Cerebellar cortex (tissue), 1 donor: Measurements from ENCODE around the gene TOM1L2.
A peak's percentile ranks its signal among the peaks of the same experiment; 100 is the strongest.
"Not testable (repeated sequence)": the region's sequence is repeated elsewhere in the genome, so short reads cannot be mapped to it uniquely, and the experiment has no call there.

ENCODE experiments used
- DNase-seq: peaks from one replicate; pipeline ENCODE4 v3.0.0-alpha.2; 2015; ENCODE audit warnings: low spot score

Gene TOM1L2

DNA sequence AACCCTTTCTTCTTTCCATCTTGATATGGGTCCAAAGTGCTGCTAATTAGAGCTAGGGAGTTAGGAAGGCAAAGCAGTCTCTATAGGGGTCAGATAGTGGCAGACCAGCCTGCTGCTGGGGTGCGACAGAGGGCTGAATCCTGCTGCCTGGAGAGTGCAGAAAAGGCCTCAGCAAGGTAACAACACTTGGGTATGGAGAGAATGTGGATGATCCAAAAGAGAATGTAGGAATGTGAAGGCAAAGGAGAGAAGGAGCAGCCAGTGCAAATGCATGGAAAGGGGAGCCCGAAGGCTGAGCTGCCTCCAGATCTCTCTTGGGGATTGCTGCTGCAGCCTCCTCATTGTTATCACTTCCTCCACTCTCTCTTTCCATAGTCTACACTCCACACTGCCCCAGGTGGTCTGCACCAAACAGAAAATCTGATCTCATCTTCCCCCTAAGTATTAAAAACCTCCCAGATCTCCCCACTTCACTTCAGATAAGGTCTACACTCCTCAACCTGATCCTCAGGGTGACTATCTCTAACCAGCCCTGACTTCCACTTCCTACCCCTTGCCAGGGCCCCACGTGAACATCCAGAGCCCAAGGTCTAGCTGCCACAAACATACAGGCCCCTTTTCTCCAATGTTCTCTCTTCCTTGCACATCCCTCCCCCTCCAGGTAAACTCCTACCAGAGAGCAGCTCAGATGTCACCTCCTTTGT lies 28.8 kb downstream of the TOM1L2 start:
- peak; percentile 64 for DNase-seq

DNA sequence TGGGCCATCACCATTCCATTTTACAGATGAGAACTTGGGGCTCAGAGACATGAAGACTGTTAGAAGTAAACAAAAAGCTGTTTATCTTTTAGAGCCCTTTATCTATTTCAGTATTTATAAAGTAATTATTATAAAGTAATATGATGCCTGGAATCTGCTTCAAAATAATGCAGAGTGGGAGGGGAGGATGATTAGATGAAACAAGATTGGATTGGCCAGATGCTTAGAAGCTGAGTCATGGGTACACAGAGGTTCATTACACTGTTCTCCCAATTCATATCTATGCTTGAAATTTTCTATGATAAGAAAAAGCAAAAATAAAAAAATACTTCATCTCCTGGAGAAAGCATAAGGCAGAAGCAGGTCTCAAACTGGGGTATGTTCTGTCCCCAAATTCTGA lies 29.4 kb downstream of the TOM1L2 start:
- DNase-seq: no peak

DNA sequence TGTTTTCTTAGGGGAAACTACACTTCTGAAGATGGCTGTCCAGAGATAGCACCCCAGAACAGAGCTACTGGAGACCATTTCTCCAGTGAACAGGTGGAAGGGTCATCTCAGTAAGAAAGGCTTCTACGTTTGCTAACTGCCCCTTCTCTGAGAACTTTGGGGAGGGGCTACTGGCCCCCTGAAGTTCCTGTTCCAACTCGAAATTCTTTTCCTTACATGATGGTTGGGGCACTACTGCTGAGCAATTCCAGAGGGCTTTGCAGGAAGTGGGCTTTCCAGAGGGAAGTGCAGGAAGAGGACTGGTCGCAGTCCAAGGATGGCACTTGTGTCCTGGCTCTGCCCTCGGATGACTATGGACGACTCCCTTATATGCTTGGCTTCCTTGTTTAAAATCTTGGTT lies 31.2 kb downstream of the TOM1L2 start:
- DNase-seq: peak; percentile 56

DNA sequence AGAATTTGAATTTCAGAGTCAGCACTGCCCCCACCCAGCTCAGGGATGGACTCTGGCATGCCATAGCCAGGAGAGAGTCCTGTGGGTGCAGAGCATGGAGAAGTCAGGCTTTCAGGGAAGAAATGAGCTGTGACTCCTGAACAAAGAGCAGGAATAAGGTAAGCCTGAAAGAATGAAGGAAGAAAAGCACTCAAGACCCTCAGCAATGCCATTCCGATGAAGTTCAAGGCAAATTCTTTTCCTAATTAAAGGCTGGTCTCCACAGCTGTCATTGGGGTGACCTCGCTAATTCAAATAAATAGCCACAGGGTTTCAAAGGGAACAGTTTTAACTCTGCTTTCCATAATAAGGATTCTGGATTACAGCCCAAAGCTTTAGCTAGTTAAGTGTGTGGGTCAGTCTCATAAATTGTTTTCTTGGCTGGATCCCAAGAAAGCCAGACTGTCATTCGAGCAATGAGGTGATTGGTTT lies 31.7 kb downstream of the TOM1L2 start:
- peak; percentile 85 for DNase-seq

DNA sequence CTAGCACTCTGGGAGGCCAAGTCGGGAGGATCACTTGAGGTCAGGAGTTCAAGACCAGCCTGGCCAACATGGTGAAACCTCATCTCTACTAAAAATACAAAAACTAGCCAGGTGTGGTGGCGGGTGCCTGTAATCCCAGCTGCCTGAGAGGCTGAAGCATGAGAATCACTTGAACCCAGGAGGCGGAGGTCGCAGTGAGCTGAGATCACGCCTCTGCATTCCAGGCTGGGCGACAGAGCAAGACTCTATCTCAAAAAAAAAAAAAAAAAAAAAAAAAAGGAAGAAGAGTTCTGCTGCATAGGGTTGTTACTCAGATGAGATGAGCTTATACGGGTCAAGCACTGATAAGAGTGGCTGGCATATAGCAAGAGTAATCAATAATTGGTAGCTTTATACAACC lies 32.3 kb downstream of the TOM1L2 start:
- not testable (repeated sequence) for DNase-seq

DNA sequence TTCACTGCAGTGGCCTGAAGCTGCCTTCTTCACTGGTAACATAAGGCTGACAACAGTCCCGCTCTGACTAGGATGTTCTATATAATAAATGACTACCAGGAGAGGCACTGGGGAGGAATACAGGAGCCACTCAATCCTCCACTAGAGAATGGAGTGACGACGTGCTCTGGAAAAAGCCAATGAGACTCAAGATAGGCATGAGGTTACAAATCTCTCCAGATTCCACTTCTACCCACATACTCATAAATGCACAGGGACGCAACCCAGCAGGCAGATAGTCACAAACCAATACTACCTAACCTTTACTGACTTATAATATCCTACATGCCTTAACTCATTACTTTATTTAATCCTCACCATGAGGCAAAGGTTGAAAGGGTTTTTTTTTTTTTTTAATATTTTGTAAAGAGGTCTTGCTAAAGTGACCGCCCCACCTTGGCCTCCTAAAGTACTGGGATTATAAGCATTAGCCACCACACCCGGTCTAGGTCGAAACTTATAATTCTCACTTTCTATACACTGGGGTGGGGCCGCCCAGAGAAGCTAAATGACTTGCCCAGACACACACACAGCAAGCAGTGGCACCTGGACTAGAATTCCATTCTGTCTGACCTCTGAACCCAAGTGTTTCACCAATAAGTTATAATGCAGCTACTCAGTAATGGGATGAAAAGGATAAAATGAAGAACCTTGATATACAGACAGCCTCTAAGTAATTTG lies 33.7 kb downstream of the TOM1L2 start:
- DNase-seq: peak; percentile 75

DNA sequence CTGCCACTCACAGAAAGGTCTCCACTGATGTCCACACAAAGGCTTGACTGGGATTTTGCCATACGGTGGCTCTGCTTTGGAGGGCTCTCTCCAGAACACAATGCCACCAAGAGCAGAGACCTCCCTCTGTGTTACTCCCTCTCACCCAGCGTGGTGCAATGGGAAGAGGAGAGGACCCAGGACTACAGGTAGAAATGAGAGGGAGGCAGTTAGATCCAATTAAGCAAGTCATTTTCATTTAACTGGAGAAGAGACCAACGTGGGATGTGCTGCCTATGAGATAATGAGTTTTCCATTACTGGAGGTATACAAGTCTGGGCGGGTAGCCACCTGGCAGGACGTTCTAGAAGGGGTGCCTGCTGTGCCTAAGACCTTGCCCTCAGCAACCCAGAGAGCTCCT lies 34.2 kb downstream of the TOM1L2 start:
- DNase-seq: no peak

DNA sequence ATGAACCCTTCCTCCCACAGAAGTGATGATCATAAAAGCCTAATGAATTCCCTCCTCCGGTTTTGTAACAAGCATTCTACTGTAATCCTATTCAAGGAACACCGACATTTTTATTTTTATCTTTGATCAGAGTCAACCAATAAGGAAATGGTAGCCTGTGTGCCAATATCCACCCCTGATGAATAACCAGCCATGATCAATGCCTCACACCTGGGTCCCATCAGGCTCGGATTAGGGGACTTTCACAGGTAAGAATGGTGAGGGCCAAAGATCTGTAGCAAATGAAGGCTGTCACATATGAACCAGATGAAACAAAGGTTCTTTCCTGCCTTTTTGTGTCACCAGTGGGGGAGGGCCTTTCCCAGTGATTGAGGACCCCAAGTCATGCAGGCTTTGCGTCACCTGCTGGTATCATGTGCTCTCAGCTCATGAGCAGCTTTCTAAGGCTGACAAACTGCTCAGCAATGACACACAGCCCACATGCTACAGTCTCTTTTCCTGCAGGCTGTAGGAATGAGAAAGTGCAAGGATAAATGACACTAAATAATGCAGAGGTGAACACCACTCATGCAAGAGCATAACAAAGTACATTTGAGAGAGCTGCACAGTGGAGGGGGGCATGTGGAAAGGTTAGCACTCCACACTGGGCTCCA lies 34.9 kb downstream of the TOM1L2 start:
- DNase-seq: peak; percentile 87

DNA sequence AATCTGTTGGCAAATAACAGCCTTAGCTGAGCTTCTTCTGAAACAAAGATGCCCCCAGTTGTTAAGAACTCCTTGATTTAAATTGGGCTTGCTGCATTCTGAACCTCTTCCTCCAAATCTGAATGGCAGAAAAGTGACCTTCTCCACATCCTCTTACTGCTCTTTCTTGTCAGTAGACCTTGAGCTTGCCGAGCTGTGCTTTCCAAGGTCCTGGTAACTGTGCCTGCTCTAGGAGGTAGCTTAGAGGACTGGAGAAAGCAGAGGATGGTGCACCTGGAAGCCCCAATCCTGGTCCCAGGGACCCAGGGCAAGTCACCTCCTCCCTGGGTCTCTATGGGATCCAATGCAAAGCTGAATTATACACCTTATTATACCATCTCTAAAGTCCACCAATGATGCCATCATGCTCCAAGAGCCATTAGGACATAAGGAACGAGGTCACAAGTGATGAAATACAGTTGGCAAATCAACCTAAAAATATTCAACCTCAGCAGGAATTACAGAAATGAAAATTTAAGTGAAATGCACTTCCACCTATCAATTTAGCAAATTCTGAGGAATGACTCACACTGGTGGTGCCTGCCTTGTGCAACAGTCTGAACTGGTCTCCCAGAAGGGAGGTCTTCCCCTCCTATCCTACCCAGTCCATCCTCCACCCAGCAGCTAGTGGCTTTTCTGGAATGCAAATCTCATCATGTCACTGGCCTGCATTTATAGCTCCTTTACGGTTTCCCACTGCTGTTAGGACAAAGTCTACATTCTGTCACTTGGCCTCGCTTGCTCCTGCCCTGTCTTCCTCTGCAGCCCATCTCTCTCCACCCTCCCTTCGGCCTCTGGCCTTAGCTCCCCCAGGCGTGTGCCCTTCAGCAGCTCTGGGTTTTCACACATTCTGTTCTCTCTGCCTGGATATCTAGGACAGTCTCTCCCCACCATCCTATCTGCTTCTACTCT lies 36.6 kb downstream of the TOM1L2 start:
- DNase-seq: peak; percentile 68

DNA sequence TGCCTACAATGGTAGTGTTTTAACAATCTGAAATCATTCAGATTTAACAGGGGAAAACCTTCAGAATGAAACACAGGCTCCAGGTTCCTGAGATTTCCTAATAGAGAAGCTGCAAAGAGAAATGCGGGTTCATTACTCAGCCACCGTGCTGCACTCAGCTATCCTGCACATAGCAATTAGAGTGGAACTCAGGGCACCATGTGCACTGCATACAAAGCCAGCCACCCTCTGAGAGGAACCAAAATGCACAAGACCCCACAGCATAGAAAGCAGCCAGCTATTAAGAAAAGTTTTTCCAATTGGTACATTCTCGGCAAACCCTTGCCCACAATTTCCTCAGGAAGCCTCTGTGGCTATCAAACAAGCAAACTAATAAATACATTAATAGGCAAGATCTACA lies 37.4 kb downstream of the TOM1L2 start:
- no peak for DNase-seq

DNA sequence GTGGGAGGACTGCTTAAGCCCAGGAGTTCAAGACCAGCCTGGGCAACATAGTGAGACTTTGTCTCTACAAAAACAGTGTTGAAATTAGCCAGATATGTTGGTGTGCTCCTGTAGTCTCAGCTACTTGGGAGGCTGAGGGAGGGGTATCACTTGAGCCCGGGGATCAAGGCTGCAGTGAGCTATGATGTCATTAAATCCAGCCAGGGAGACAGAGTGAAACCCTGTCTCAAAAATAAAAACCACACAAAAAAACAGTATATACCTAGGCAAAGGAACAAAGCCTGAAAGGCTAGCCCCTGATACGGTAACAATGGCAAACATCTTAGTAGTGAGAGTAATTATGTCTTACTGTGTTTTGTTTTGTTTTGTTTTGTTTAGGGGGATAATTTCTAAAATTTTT lies 38.0 kb downstream of the TOM1L2 start:
- no peak for DNase-seq

DNA sequence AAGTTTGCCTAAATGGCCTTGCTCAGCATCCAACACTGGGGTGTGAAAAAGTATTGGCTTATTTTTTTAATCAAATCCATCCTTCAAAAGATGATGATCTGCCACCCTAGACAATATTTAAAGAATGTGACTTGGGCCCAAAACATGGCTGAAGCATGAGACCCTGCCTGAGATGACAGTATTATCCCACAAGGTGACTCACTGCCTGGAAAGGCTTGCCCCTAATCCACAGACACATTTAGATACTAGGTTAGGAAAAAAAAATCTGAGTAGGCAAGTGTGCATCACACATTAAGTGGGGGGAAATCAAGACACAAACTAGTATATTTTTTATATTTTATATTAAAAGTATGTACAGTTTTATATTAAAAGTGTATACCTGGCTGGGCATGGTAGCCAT lies 38.4 kb downstream of the TOM1L2 start:
- DNase-seq: no peak

DNA sequence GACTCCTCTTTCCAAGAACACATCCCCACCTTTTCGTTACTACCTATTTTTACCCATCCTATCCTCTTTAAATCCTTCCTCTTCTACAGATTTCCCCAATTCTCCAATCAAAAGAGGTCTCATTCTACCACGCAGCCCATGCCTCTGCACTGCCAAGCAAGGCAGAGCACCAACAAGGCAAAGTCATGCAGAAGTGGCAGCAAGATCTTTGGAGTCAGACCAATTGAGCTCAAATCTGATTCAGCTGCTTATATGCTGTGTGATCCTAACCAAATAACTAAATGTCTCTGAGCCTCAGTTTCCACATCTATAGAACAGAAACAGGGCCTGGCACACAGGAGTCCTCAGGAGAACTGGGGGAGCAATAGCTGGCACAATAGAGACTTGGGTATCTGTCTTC lies 41.0 kb downstream of the TOM1L2 start:
- no peak for DNase-seq

DNA sequence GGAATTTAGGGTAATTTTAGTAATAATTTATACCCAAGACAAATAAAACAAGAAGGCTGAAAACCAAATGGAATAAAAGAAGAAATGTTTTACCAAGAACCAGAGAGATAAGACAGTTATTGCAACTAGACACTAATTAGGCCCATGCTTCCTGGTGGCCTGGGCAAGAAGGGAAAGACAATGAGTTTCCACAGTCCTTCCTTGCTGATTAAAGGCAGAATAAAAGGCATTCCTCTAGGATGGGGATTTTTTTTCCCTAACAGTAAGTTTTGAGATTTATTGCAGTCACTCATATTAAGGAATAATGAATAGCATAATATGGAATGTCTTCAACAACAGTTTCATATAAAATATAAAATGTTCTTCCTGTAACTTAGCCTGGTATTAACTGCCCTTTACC lies 41.5 kb downstream of the TOM1L2 start:
- DNase-seq: no peak

DNA sequence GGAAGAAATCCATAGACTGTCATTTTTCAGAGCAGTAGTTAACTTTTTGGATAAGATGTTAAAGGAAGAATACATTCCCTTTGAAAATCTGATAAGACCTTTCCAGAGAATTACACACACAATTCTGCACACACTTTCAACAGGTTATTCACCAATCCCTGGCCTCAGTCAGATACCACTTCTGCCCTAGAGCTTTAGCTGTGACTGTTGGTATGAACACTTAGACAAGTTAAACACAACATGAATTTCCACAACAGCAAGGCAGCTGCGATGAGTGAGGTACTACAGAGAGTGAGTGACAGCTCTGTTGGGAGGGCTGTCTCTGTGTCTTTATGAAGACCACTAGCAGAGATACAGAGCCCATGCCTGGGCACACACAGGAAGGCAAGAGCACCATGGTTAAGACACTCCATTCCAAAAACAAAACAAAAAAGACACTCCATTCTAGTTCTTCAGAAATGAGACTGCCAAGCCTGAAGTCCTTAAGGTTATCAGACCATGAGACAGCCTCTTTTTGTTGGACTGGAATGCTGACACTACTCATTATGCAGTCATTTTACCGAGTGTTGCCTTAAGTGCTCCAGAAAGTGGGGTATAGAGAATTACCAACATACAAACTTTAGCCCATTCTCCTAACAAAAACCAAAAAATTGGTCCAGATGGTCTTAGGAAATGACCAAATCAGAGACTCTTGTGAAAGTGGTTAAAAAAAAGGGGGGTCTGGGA lies 42.4 kb downstream of the TOM1L2 start:
- DNase-seq: no peak

DNA sequence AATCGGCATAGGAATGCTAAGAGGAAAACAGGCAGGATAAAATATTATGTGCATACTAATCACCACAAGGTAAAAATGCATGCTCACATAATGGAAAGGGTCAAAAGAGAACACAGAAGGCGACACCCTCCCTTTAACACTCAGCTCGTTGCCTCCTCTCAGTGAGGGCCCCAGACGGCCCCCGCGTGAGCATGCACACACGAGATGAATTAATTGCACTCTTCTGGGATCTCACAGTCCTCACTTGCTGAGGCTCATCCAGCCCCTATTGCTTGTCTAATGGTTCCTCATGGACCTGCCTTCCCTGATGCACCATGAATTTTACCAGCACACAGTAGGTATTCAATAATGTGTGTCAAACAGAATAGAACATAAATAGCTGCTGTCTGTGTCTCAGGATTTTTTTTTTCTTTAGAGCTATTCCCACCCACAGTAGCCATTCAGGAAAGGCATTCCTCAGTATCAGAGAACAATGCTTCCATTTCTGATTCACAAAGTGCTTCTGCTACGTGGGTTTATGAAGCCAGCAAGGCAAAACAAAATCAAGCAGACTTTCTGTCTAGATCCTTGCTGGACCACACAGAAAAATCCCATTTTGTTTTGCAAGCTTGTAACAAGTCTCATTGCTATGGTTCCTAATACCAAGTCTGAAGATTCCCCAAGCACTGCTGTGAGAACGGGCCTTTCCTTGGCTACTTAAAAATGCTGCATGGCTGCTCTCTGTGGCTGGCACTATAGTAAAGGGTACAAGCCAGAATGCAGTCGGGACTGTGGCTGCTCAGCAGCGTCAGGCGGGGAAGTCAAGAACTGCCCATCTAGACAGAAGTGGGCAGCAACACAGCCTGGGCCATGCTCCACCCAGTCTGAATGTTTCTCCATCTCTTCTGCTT lies 43.6 kb downstream of the TOM1L2 start:
- DNase-seq: no peak

DNA sequence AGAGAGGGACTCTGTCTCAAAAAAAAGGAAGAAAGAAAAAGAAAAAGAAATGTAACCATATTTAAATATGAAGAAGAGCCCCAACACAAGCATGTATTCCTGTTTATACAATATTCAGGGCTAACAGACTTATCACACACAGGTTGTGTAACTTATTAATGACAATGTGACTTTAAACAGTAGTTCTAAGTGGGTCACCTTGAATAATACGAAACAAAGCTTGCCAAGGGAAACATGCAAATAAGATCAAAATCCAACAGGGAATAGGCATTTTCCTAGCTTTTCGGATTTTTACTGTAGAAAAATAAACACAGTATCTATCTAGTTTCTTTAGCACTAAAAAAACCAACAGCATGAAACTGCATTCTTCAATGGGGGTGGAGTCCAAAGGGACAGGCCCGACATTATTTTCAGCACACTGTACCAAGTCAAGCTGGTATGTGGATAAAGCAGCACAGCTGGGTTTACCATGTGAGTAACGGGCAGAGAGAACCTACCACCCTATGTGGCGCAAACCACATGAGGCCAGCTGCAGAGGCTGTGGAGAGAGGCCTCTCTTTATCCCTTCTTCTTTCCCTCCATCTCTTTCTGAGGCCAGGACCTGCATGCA lies 45.3 kb downstream of the TOM1L2 start:
- DNase-seq: no peak

DNA sequence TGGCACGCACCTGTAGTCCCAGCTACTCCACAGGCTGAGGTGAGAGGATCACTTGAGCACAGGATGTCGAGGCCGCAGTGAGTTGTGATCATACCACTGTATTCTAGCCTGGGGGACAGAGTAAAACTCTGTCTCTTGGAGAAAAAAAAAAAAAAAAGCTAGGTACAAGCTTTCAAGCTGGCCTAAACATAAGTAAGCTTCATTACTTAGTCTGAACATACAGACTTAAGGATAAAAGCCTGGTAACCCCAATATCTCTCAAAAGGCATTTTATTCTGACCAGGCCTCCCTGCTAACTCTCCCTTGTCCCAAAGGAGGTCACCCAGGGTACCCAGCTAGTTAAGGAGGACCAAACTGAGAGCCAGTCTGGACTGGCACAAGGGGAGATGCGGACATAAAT lies 46.2 kb downstream of the TOM1L2 start:
- DNase-seq: no peak

DNA sequence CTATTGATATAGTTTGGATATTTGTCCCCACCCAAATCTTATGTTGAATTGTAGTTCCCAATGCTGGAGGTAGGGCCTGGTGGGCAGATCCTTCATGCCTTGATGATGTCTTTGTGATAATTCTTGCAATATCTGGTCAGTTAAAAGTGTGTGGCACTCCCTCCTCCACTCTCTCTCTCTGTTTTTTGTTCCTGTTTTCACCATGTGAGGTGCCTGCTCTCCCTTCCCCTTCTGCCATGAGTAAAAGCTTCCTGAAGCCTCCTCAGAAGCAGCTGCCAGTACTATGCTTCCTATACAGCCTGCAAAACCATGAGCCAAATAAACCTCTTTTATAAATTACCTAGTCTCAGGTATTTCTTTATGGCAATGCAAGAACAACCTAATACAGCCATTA lies 47.3 kb downstream of the TOM1L2 start:
- DNase-seq: no peak
